ENCODE data around the gene CAMKV. TPM values are rescaled to one million over a fixed set of nuclear protein-coding genes. Genes with fewer than 3 reads are reported as not detected.

The CAMKV gene
- total RNA-seq, 1 donor from 2014 or later, result not detected

DNA sequence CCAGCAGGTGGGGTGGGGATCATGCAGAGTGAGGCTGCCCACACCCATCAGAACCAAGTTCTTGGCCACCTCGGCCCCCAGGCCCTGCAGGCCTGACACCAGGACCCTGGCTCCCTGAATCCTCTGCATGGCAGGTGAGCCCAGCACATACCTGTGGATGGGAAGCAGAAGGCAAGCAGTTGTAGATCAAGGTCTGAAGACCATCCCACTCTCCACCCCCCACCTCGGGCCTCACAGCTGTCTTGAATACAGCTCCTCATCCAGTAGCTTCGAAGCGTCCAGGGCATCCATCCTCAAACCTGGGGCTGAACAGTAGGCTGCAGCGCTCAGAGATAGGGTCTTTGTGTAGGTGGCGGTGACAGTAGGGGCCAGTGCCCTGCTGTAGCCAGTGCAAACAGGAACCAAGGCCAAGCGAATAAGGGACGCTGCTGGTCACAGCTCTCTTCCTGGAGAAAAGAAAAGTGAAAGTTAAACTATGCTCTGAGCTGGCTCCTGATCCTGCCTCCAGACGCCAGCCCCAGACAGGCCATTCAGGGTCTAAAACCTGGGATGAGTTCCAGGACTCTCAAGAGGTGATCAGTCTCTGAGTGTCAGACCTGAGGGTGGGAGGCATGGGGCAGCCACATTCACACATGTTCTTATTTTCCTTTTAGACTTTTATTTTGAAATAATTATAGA, 56.1 kb downstream of the CAMKV start, which contains the start of gene UBA7:
Gene UBA7 (minus strand): TSS at position 457 of the 678 bp plus-strand sequence. CDS start 166 bp downstream, at position 291.
- ATAC-seq (ENCODE audit: low read depth), result peak; percentile 90
- Mint-ChIP-seq H3K27ac (peak within 1 kb of the TSS; percentile 97), H3K36me3 (ENCODE audit: low read depth) (peaks cover 35% of the 10 kb centered on the region), H3K4me3 (peak within 1 kb of the TSS; percentile 94), H3K9me3 (no peaks in the 10 kb centered on the region), H3K27me3 (no peaks in the 10 kb centered on the region), H3K4me1 (peaks cover 51% of the 10 kb centered on the region)
- DNase-seq, result peak; percentile 35
- CTCF ChIA-PET, result interaction anchor here (0.8 to 2.0 kb wide), 4 partner anchors 10 to 31 kb away, joined by 3 to 24 read pairs (median 10); partner anchors contain the start of gene INKA1
- POLR2A ChIA-PET, result interaction anchor here (0.6 to 9.8 kb wide), 9 partner anchors 9 to 90 kb away, joined by 3 to 138 read pairs (median 6); partner anchors contain the start of genes GMPPB, INKA1 and IP6K1
- TF ChIP-seq, protein P1, sequence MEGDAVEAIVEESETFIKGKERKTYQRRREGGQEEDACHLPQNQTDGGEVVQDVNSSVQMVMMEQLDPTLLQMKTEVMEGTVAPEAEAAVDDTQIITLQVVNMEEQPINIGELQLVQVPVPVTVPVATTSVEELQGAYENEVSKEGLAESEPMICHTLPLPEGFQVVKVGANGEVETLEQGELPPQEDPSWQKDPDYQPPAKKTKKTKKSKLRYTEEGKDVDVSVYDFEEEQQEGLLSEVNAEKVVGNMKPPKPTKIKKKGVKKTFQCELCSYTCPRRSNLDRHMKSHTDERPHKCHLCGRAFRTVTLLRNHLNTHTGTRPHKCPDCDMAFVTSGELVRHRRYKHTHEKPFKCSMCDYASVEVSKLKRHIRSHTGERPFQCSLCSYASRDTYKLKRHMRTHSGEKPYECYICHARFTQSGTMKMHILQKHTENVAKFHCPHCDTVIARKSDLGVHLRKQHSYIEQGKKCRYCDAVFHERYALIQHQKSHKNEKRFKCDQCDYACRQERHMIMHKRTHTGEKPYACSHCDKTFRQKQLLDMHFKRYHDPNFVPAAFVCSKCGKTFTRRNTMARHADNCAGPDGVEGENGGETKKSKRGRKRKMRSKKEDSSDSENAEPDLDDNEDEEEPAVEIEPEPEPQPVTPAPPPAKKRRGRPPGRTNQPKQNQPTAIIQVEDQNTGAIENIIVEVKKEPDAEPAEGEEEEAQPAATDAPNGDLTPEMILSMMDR (IDR thresholded peaks at IDR 0.05), result no peak
- intact Hi-C loops (cut with micrococcal nuclease), result loop anchor here (1.0 kb wide), 1 partner anchor 8 kb away; no protein-coding TSS in a partner anchor

DNA sequence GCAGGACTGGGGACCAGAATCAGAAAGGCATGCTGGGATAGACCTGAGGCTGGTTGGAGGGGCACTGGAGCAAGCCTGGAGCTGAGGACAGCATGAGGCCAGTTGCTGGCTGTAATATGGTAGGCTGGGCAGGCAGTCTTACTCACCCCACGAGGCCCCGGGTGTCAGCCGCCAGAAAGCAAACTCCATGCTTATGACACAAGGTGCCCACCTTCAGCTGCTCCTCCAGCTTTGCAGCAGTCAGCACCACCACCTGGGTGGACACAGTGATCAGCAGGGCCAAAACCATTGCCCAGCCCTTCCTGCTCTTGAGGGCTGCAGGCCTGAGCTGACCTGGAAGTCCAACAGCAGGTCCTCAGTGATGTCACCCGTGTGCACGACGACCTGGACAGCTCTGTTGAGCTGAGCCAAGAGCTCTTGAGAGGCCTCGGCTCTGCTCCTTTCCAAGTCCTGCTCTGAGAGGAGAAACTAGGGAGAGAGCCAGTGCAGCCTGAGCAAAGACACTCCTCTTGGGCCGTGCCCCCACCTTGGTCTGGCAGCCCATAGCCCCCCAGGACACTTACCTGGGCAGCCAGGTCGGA, 56.7 kb downstream of the CAMKV start:
- intact Hi-C loops (cut with micrococcal nuclease), result loop anchor here (1.0 kb wide), 1 partner anchor 8 kb away; no protein-coding TSS in a partner anchor
- Mint-ChIP-seq H3K27me3 (no peaks in the 10 kb centered on the region), H3K27ac (peak overlapping the region; percentile 97), H3K36me3 (ENCODE audit: low read depth) (peaks cover 37% of the 10 kb centered on the region), H3K4me1 (peaks cover 57% of the 10 kb centered on the region), H3K9me3 (no peaks in the 10 kb centered on the region), H3K4me3 (peak overlapping the region; percentile 94)
- TF ChIP-seq, protein P1 (IDR thresholded peaks at IDR 0.05), result no peak
- ATAC-seq (ENCODE audit: low read depth) (no peak), DNase-seq (no peak)
- ChIA-PET POLR2A (interaction anchor here (0.6 to 9.8 kb wide), 9 partner anchors 9 to 89 kb away, joined by 3 to 138 read pairs (median 6); partner anchors contain the start of genes GMPPB, INKA1 and IP6K1), CTCF (interaction anchor here (0.8 to 2.0 kb wide), 3 partner anchors 10 to 32 kb away, joined by 3 to 24 read pairs (median 16); partner anchors contain the start of gene INKA1)

Other genes with a start within 250 kb of the CAMKV start
- 109 and 113 TPM in 2 replicates for gene APEH, start 195.6 kb downstream of the CAMKV start, total RNA-seq
- 4.7 and 8.0 TPM in 2 replicates for gene MST1, start 180.4 kb downstream of the CAMKV start, total RNA-seq
- 35.1 and 51.4 TPM in 2 replicates for gene RNF123, start 180.3 kb downstream of the CAMKV start, total RNA-seq
- not detected in 2 replicates for gene AMIGO3, start 150.2 kb downstream of the CAMKV start, total RNA-seq
- gene GMPPB, start 146.0 kb downstream of the CAMKV start, total RNA-seq, result 39.9 and 40.7 TPM in 2 replicates
- 44.3 and 47.6 TPM in 2 replicates for gene IP6K1, start 83.4 kb downstream of the CAMKV start, total RNA-seq
- gene CDHR4, start 70.0 kb downstream of the CAMKV start, total RNA-seq, result not detected in 2 replicates
- gene INKA1, start 66.6 kb downstream of the CAMKV start, total RNA-seq, result 9.4 and 10.0 TPM in 2 replicates
- gene UBA7, start 56.0 kb downstream of the CAMKV start, total RNA-seq, result 216 and 237 TPM in 2 replicates
- gene TRAIP, start 13.3 kb downstream of the CAMKV start, total RNA-seq, result 6.4 TPM in 2 replicates
- gene MST1R, start 34.0 kb upstream of the CAMKV start, total RNA-seq, result 0.81 and 1.6 TPM in 2 replicates
- 6.3 and 7.1 TPM in 2 replicates for gene MON1A, start 59.9 kb upstream of the CAMKV start, total RNA-seq
- gene RBM6, start 70.2 kb upstream of the CAMKV start, total RNA-seq, result 160 and 172 TPM in 2 replicates
- 261 and 316 TPM in 2 replicates for gene RBM5, start 219.0 kb upstream of the CAMKV start, total RNA-seq